CD14-positive monocyte (primary cell): Measurements from ENCODE around the gene FBN1. TPM values are rescaled to one million over a fixed set of nuclear protein-coding genes. Genes with fewer than 3 reads are reported as not detected.

Experiments used
- DNase-seq, 3 donors: peaks; one replicate each; pipeline ENCODE4 v3.0.0-alpha.2; 2011 to 2022
- H2AFZ ChIP-seq: 2 replicates; pipeline ENCODE4 v1.6.0; 2012; ENCODE audit warnings: mild to moderate bottlenecking, low read depth, low read length, inconsistent platforms; ENCODE audit not compliant: insufficient read depth, poor library complexity, severe bottlenecking
- H3K27ac ChIP-seq, 2 donors: 1 replicate in 1 of 2; 2 replicates in 1 of 2; pipeline ENCODE4 v1.5.1; 2012 to 2013; ENCODE audit warnings: low read length in 2 of 2, control low read depth in 1 of 2, inconsistent platforms in 1 of 2, low read depth in 1 of 2, mild to moderate bottlenecking in 1 of 2
- H3K27me3 ChIP-seq, 2 donors: one replicate each; pipeline versions ENCODE4 v1.6.0 to v1.6.1; 2011 to 2013; ENCODE audit warnings: low read length in 2 of 2; ENCODE audit not compliant: control insufficient read depth in 2 of 2, insufficient read depth in 2 of 2
- H3K36me3 ChIP-seq, 2 donors: replicated peaks in 1 of 2; 1 replicate in 1 of 2; 2 replicates in 1 of 2; pipeline versions ENCODE4 v1.5.1 to v1.6.1; 2012 to 2013; ENCODE audit warnings: low read length in 2 of 2, control low read depth in 1 of 2, inconsistent platforms in 1 of 2, mild to moderate bottlenecking in 1 of 2; ENCODE audit not compliant: insufficient read depth in 2 of 2, control insufficient read depth in 1 of 2
- H3K4me1 ChIP-seq, 2 donors: 1 replicate in 1 of 2; 2 replicates in 1 of 2; pipeline versions ENCODE4 v1.5.1 to v1.6.1; 2012 to 2013; ENCODE audit warnings: low read length in 2 of 2, control low read depth in 1 of 2, inconsistent platforms in 1 of 2, mild to moderate bottlenecking in 1 of 2, moderate library complexity in 1 of 2; ENCODE audit not compliant: insufficient read depth in 2 of 2, control insufficient read depth in 1 of 2
- H3K4me2 ChIP-seq: replicated peaks from 2 replicates; pipeline ENCODE3; 2012; ENCODE audit warnings: low read length, moderate library complexity, mild to moderate bottlenecking; ENCODE audit not compliant: poor library complexity, severe bottlenecking; ENCODE audit errors: extremely low read depth
- H3K4me3 ChIP-seq, 3 experiments: fragments of 200-600 bp in 1 of 3; sonication (generic) in 1 of 3; replicated peaks in 1 of 3; 1 replicate in 2 of 3; 2 replicates in 1 of 3; pipeline ENCODE4 v1.5.1; 2011 to 2013; ENCODE audit warnings: low read length in 3 of 3, mild to moderate bottlenecking in 3 of 3, control low read depth in 2 of 3, low read depth in 2 of 3, inconsistent platforms in 1 of 3, moderate library complexity in 1 of 3
- H3K79me2 ChIP-seq: 2 replicates; pipeline ENCODE4 v1.6.0; 2012; ENCODE audit warnings: mild to moderate bottlenecking, control low read depth, inconsistent platforms, low read length, moderate library complexity; ENCODE audit not compliant: insufficient read depth
- H3K9ac ChIP-seq: 2 replicates; pipeline ENCODE4 v1.6.0; 2017; ENCODE audit warnings: low read length, mild to moderate bottlenecking; ENCODE audit not compliant: insufficient read depth, poor library complexity, severe bottlenecking
- H3K9me3 ChIP-seq, 2 donors: replicated peaks in 1 of 2; 1 replicate in 1 of 2; 2 replicates in 1 of 2; pipeline versions ENCODE4 v1.5.1 to v1.6.1; 2012 to 2013; ENCODE audit warnings: low read length in 2 of 2, control low read depth in 1 of 2; ENCODE audit not compliant: control insufficient read depth in 1 of 2, insufficient read depth in 1 of 2
- H4K20me1 ChIP-seq: 2 replicates; pipeline ENCODE4 v1.6.0; 2012; ENCODE audit warnings: mild to moderate bottlenecking, low read length, control low read depth, moderate library complexity; ENCODE audit not compliant: insufficient read depth
- H3K27ac Mint-ChIP-seq, 7 donors: one replicate each; pipeline ENCODE4 v1.8.0; 2020; ENCODE audit warnings: mild to moderate bottlenecking in 7 of 7, mixed read lengths in 7 of 7, moderate library complexity in 6 of 7, inconsistent platforms in 2 of 7
- H3K27me3 Mint-ChIP-seq, 3 donors: one replicate each; pipeline ENCODE4 v1.8.0; 2021 to 2022; ENCODE audit warnings: low read depth in 3 of 3, mild to moderate bottlenecking in 3 of 3, mixed read lengths in 3 of 3, moderate library complexity in 3 of 3, inconsistent platforms in 1 of 3
- H3K36me3 Mint-ChIP-seq, 2 donors: one replicate each; pipeline ENCODE4 v1.8.0; 2020; ENCODE audit warnings: mixed read lengths in 2 of 2, inconsistent platforms in 1 of 2, mild to moderate bottlenecking in 1 of 2
- H3K4me1 Mint-ChIP-seq: one replicate; pipeline ENCODE4 v1.8.0; 2020; ENCODE audit warnings: mild to moderate bottlenecking, mixed read lengths
- H3K4me3 Mint-ChIP-seq, 2 donors: one replicate each; pipeline ENCODE4 v1.8.0; 2020; ENCODE audit warnings: mild to moderate bottlenecking in 2 of 2, mixed read lengths in 2 of 2, moderate library complexity in 1 of 2
- H3K9me3 Mint-ChIP-seq, 7 donors: one replicate each; pipeline ENCODE4 v1.8.0; 2020 to 2022; ENCODE audit warnings: mixed read lengths in 7 of 7, mild to moderate bottlenecking in 6 of 7, moderate library complexity in 6 of 7, inconsistent platforms in 2 of 7
- CTCF ChIP-seq: fragments of 200-600 bp; IDR thresholded peaks from one replicate; pipeline ENCODE4 v1.8.0; 2022; ENCODE audit warnings: antibody characterized with exemption, mild to moderate bottlenecking
- whole genome bisulfite sequencing: methylation state at CpG from one replicate; pipeline ENCODE4 v1.1.5; 2013; ENCODE audit warnings: missing lambda C conversion rate; ENCODE audit not compliant: insufficient coverage; 5-methylcytosine and 5-hydroxymethylcytosine counted together
- intact Hi-C, 2 donors: fragments of 100-400 bp; cut with micrococcal nuclease; formaldehyde crosslinking; loops; one replicate each; pipeline versions ENCODE4 v1.15.0 to v1.15.1; 2023
- polyA plus RNA-seq, 3 donors: library from polyadenylated mRNA; depleted of rRNA in 1 of 3; unstranded in 2 of 3; stranded (reverse) in 1 of 3; fragments of 300-500 nt in 2 of 3; fragments of >200 nt in 1 of 3; fragmentation: Illumina TruSeq in 2 of 3; gene quantifications; 1 replicate in 2 of 3; 2 replicates in 1 of 3; pipeline ENCODE4 v1.2.3, GENCODE V29; 2012 to 2021

FBN1 gene
- polyA plus RNA-seq, 3 donors = 0.29 TPM; not detected in 2

- no peak for DNase-seq
- no peak for TF ChIP-seq CTCF
- Histone ChIP-seq H3K27ac (no peak overlapping the region), H3K4me1 (no peaks in the 10 kb centered on the region), H3K4me3 (no peak overlapping the region), H3K79me2 (no peaks in the 10 kb centered on the region), H4K20me1 (no peaks in the 10 kb centered on the region), H3K27me3 (no peaks in the 10 kb centered on the region), H3K9ac (no peak overlapping the region), H3K9me3 (no peaks in the 10 kb centered on the region), H3K36me3 (no peaks in the 10 kb centered on the region), H3K4me2 (no peak overlapping the region), H2AFZ (no peak overlapping the region)
- Mint-ChIP-seq H3K9me3 (peaks cover 0 to 3% (median 0%) of the 10 kb centered on the region in 7 donors), H3K27ac (no peak overlapping the region), H3K4me3 (no peak overlapping the region), H3K27me3 (no peaks in the 10 kb centered on the region), H3K36me3 (no peaks in the 10 kb centered on the region), H3K4me1 (no peaks in the 10 kb centered on the region)
- 86% methylated on average over 3 of the region's 4 CpGs for WGBS
- intact Hi-C loops = no loop called here
Observed at GRCh38 chr15:48528921-48529320, 116.6 kb downstream of the FBN1 start.

- no peaks in the 10 kb centered on the region for H4K20me1 ChIP-seq
- Mint-ChIP-seq H3K4me1 (no peaks in the 10 kb centered on the region), H3K4me3 (no peak overlapping the region), H3K27me3 (no peaks in the 10 kb centered on the region), H3K36me3 (no peaks in the 10 kb centered on the region), H3K27ac (no peak overlapping the region), H3K9me3 (peaks cover 0 to 3% (median 0%) of the 10 kb centered on the region in 7 donors)
- no peak for TF ChIP-seq CTCF
- no peaks in the 10 kb centered on the region for H3K79me2 ChIP-seq
- H3K36me3 ChIP-seq = no peaks in the 10 kb centered on the region
- no peak overlapping the region for H3K4me2 ChIP-seq
- no peak overlapping the region for H3K9ac ChIP-seq
- H3K27ac ChIP-seq = no peak overlapping the region
- no peak overlapping the region for H2AFZ ChIP-seq
- no peak overlapping the region for H3K4me3 ChIP-seq
- DNase-seq = no peak
- H3K4me1 ChIP-seq = no peaks in the 10 kb centered on the region
- 80% methylated on average over 1 of the region's 2 CpGs for WGBS
- intact Hi-C loops = no loop called here
- no peaks in the 10 kb centered on the region for H3K27me3 ChIP-seq
- no peaks in the 10 kb centered on the region for H3K9me3 ChIP-seq
Observed at GRCh38 chr15:48527517-48527916, 118.0 kb downstream of the FBN1 start.
